HEK293 (cell line): ENCODE results near the gene CDK2AP2.

ENCODE experiments used
- CTCF ChIA-PET: fragments of 350-600 bp; formaldehyde crosslinking; extraction: SDS; loops from one replicate; lab custom pipeline; 2021; ENCODE audit warnings: antibody characterized with exemption; lab: Yijun Ruan, JAX
- POLR2A ChIA-PET: fragments of 300-600 bp; formaldehyde crosslinking; extraction: SDS; loops from one replicate; lab custom pipeline; 2020; ENCODE audit warnings: antibody characterized with exemption, inconsistent platforms; lab: Yijun Ruan, JAX
- H3K27ac ChIP-seq: fragments of 200-500 bp; sonication (Bioruptor generic); 2 replicates; pipeline ENCODE4 v1.5.1; 2014; ENCODE audit warnings: low read depth, low read length, control low read depth, inconsistent platforms; ENCODE audit errors: extremely low read depth
- H3K36me3 ChIP-seq, 2 experiments: fragments of 200-500 bp in 1 of 2; sonication (Bioruptor generic) in 1 of 2; 1 replicate in 1 of 2; 2 replicates in 1 of 2; pipeline ENCODE4 v1.5.1; 2014 to 2017; ENCODE audit warnings: inconsistent platforms in 2 of 2, low read length in 2 of 2; ENCODE audit not compliant: control insufficient read depth in 2 of 2, insufficient read depth in 1 of 2
- H3K4me1 ChIP-seq: fragments of 200-500 bp; sonication (Bioruptor generic); 2 replicates; pipeline ENCODE4 v1.5.1; 2014; ENCODE audit warnings: mild to moderate bottlenecking, low read length, inconsistent platforms; ENCODE audit not compliant: control insufficient read depth, insufficient read depth
- H3K4me3 ChIP-seq: 2 replicates; pipeline ENCODE4 v1.5.1; 2011; ENCODE audit warnings: low read depth, mild to moderate bottlenecking, control low read depth, low read length, moderate library complexity
- H3K9me3 ChIP-seq: fragments of 200-500 bp; sonication (Bioruptor generic); 2 replicates; pipeline ENCODE4 v1.5.1; 2014; ENCODE audit warnings: low read depth, low read length, inconsistent platforms; ENCODE audit not compliant: control insufficient read depth, insufficient read depth
- BCL11A ChIP-seq: fragments of 450-650 bp; formaldehyde crosslinking; IDR thresholded peaks from 2 replicates; pipeline ENCODE4 v1.5.1; 2016; ENCODE audit warnings: low read depth, missing biosample characterization, missing genetic modification characterization
- FEZF1 ChIP-seq: fragments of 450-650 bp; formaldehyde crosslinking; IDR thresholded peaks from 2 replicates; pipeline ENCODE4 v1.5.1; 2016; ENCODE audit warnings: missing biosample characterization, missing genetic modification characterization
- HOXA7 ChIP-seq: sonication (generic); formaldehyde crosslinking; IDR thresholded peaks from 2 replicates; pipeline ENCODE4 v1.8.1; 2022; ENCODE audit warnings: missing genetic modification reagents, borderline replicate concordance
- OSR2 ChIP-seq: fragments of 450-650 bp; formaldehyde crosslinking; IDR thresholded peaks from 2 replicates; pipeline ENCODE4 v1.5.1; 2016; ENCODE audit warnings: missing biosample characterization, missing genetic modification characterization
- PRDM1 ChIP-seq: fragments of 450-650 bp; formaldehyde crosslinking; IDR thresholded peaks from 2 replicates; pipeline ENCODE4; 2016; ENCODE audit warnings: missing biosample characterization, missing genetic modification characterization
- REPIN1 ChIP-seq: fragments of 450-650 bp; formaldehyde crosslinking; IDR thresholded peaks from 2 replicates; pipeline ENCODE4 v1.5.1; 2017; ENCODE audit warnings: missing biosample characterization, missing genetic modification characterization, low read depth
- SETDB1 ChIP-seq: IDR thresholded peaks from one replicate; pipeline ENCODE4 v1.6.1; 2017; ENCODE audit warnings: mild to moderate bottlenecking, low read length, moderate library complexity, mixed read lengths; ENCODE audit not compliant: insufficient read length
- ZBTB20 ChIP-seq: fragments of 450-650 bp; formaldehyde crosslinking; IDR thresholded peaks from 2 replicates; pipeline ENCODE4 v1.5.1; 2016; ENCODE audit warnings: missing biosample characterization, missing genetic modification characterization
- ZFP41 ChIP-seq: fragments of 450-650 bp; formaldehyde crosslinking; IDR thresholded peaks from 2 replicates; pipeline ENCODE4 v1.5.1; 2016; ENCODE audit warnings: missing biosample characterization, missing genetic modification characterization, borderline replicate concordance
- ZNF112 ChIP-seq: fragments of 450-650 bp; formaldehyde crosslinking; IDR thresholded peaks from 2 replicates; pipeline ENCODE4 v1.5.0; 2017; ENCODE audit warnings: missing biosample characterization, missing genetic modification characterization
- ZNF138 ChIP-seq: fragments of 450-650 bp; formaldehyde crosslinking; IDR thresholded peaks from 2 replicates; pipeline ENCODE4 v1.5.1; 2016; ENCODE audit warnings: missing biosample characterization, missing genetic modification characterization, borderline replicate concordance
- ZNF23 ChIP-seq: fragments of 450-650 bp; formaldehyde crosslinking; IDR thresholded peaks from 2 replicates; pipeline ENCODE4 v1.5.1; 2016; ENCODE audit warnings: missing biosample characterization, missing genetic modification characterization, borderline replicate concordance
- ZNF24 ChIP-seq: fragments of 450-650 bp; formaldehyde crosslinking; IDR thresholded peaks from 2 replicates; pipeline ENCODE4 v1.5.1; 2016; ENCODE audit warnings: missing biosample characterization, missing genetic modification characterization
- ZNF274 ChIP-seq, 2 experiments: fragments of 200-500 bp in 1 of 2; fragments of 450-650 bp in 1 of 2; sonication (Bioruptor generic) in 1 of 2; formaldehyde crosslinking in 1 of 2; IDR thresholded peaks; 2 replicates each; pipeline versions ENCODE4 v1.5.1 to v1.6.1; 2014 to 2016; ENCODE audit warnings: borderline replicate concordance in 1 of 2, inconsistent platforms in 1 of 2, low read length in 1 of 2, missing biosample characterization in 1 of 2, missing genetic modification characterization in 1 of 2
- ZNF292 ChIP-seq: fragments of 450-650 bp; formaldehyde crosslinking; IDR thresholded peaks from 2 replicates; pipeline ENCODE4 v1.5.1; 2016; ENCODE audit warnings: low read depth, missing biosample characterization, missing genetic modification characterization, borderline replicate concordance
- ZNF514 ChIP-seq: fragments of 450-650 bp; formaldehyde crosslinking; IDR thresholded peaks from 2 replicates; pipeline ENCODE4 v1.5.1; 2016; ENCODE audit warnings: missing biosample characterization, missing genetic modification characterization
- ZNF555 ChIP-seq: fragments of 450-650 bp; formaldehyde crosslinking; conservative IDR thresholded peaks from 2 replicates; pipeline ENCODE4 v1.5.1; 2017; ENCODE audit warnings: missing biosample characterization, mild to moderate bottlenecking, missing genetic modification characterization, inconsistent platforms
- ZNF596 ChIP-seq: fragments of 450-650 bp; IDR thresholded peaks from 2 replicates; pipeline ENCODE4 v1.5.0; 2018; ENCODE audit warnings: missing biosample characterization, mild to moderate bottlenecking, missing genetic modification characterization, moderate library complexity
- ZNF677 ChIP-seq: fragments of 450-650 bp; IDR thresholded peaks from 2 replicates; pipeline ENCODE4 v1.5.0; 2018; ENCODE audit warnings: missing biosample characterization, mild to moderate bottlenecking, missing genetic modification characterization, moderate library complexity
- ZNF837 ChIP-seq: fragments of 450-650 bp; formaldehyde crosslinking; IDR thresholded peaks from 2 replicates; pipeline ENCODE4 v1.5.1; 2016; ENCODE audit warnings: missing biosample characterization, missing genetic modification characterization
- TF ChIP-seq, protein P1 (sequence below): fragments of 450-650 bp; formaldehyde crosslinking; IDR thresholded peaks from 2 replicates; pipeline ENCODE4 v1.5.1; 2017; ENCODE audit warnings: missing biosample characterization, missing genetic modification characterization
- TF ChIP-seq, protein P2 (sequence below): fragments of 450-650 bp; IDR thresholded peaks from 2 replicates; pipeline ENCODE4 v1.5.1; 2018; ENCODE audit warnings: missing biosample characterization, mild to moderate bottlenecking, missing genetic modification characterization
- TF ChIP-seq, protein P3 (sequence below): fragments of 450-650 bp; formaldehyde crosslinking; IDR thresholded peaks from 2 replicates; pipeline ENCODE4 v1.5.1; 2016; ENCODE audit warnings: missing biosample characterization, missing genetic modification characterization, borderline replicate concordance

Gene CDK2AP2

DNA sequence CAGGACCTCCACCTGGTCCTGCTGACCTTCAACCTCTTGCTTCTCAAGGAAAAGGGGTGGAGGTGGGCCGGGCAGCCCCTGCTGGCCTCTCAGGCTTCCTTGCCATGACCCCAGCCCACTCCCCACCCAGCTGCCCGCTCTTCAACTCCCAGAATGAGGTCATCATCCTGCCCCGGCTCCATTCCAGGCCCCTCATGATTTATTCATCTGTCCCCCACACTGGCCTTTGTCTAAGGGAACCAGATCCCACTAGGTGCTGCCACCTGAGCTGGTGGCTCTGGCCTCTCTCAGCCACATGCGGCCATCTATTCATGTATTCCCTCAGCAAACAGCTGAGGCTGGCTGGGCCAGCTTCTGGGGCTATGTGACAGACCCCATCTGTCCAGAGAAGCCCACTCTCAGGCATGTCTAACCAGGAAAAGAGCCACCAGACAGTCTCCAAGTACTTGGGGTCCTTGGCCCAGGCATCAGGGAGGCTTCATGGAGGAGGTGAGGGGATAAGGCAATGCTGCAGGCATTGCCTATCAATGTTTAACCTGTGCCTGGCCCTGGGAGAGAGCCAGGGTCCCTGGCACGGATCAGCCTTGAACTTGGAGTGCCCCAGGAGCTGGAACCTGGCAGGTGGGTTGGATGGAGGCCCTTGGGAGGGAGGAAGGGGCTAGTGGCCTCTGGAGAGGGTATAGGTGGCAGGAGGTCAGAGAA lies 17.5 kb upstream of the CDK2AP2 start (continued):
- TF ChIP-seq, protein P1, sequence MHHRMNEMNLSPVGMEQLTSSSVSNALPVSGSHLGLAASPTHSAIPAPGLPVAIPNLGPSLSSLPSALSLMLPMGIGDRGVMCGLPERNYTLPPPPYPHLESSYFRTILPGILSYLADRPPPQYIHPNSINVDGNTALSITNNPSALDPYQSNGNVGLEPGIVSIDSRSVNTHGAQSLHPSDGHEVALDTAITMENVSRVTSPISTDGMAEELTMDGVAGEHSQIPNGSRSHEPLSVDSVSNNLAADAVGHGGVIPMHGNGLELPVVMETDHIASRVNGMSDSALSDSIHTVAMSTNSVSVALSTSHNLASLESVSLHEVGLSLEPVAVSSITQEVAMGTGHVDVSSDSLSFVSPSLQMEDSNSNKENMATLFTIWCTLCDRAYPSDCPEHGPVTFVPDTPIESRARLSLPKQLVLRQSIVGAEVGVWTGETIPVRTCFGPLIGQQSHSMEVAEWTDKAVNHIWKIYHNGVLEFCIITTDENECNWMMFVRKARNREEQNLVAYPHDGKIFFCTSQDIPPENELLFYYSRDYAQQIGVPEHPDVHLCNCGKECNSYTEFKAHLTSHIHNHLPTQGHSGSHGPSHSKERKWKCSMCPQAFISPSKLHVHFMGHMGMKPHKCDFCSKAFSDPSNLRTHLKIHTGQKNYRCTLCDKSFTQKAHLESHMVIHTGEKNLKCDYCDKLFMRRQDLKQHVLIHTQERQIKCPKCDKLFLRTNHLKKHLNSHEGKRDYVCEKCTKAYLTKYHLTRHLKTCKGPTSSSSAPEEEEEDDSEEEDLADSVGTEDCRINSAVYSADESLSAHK = no peak
- TF ChIP-seq ZNF596 (tag by site-specific recombination) (no peak), ZBTB20 (tag by site-specific recombination) (no peak), ZNF274 (IDR thresholded peaks at IDR 0.05; ENCODE audit: low read length) (no peak), ZNF274 (tag by site-specific recombination; IDR thresholded peaks at IDR 0.05; ENCODE audit: borderline replicate concordance) (no peak), PRDM1 (tag by site-specific recombination) (no peak), BCL11A (tag by site-specific recombination) (no peak), ZNF292 (no peak), ZNF24 (tag by site-specific recombination) (no peak), SETDB1 (no peak), OSR2 (tag by site-specific recombination) (no peak), ZFP41 (tag by site-specific recombination) (no peak), ZNF138 (tag by site-specific recombination) (no peak)
- TF ChIP-seq, protein P2, sequence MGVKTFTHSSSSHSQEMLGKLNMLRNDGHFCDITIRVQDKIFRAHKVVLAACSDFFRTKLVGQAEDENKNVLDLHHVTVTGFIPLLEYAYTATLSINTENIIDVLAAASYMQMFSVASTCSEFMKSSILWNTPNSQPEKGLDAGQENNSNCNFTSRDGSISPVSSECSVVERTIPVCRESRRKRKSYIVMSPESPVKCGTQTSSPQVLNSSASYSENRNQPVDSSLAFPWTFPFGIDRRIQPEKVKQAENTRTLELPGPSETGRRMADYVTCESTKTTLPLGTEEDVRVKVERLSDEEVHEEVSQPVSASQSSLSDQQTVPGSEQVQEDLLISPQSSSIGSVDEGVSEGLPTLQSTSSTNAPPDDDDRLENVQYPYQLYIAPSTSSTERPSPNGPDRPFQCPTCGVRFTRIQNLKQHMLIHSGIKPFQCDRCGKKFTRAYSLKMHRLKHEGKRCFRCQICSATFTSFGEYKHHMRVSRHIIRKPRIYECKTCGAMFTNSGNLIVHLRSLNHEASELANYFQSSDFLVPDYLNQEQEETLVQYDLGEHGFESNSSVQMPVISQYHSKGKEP (tag by site-specific recombination) = no peak
- TF ChIP-seq, protein P3, sequence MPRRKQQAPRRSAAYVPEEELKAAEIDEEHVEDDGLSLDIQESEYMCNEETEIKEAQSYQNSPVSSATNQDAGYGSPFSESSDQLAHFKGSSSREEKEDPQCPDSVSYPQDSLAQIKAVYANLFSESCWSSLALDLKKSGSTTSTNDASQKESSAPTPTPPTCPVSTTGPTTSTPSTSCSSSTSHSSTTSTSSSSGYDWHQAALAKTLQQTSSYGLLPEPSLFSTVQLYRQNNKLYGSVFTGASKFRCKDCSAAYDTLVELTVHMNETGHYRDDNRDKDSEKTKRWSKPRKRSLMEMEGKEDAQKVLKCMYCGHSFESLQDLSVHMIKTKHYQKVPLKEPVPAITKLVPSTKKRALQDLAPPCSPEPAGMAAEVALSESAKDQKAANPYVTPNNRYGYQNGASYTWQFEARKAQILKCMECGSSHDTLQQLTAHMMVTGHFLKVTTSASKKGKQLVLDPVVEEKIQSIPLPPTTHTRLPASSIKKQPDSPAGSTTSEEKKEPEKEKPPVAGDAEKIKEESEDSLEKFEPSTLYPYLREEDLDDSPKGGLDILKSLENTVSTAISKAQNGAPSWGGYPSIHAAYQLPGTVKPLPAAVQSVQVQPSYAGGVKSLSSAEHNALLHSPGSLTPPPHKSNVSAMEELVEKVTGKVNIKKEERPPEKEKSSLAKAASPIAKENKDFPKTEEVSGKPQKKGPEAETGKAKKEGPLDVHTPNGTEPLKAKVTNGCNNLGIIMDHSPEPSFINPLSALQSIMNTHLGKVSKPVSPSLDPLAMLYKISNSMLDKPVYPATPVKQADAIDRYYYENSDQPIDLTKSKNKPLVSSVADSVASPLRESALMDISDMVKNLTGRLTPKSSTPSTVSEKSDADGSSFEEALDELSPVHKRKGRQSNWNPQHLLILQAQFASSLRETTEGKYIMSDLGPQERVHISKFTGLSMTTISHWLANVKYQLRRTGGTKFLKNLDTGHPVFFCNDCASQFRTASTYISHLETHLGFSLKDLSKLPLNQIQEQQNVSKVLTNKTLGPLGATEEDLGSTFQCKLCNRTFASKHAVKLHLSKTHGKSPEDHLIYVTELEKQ (tag by site-specific recombination) = no peak
- TF ChIP-seq, all 188 proteins: peak for 0

DNA sequence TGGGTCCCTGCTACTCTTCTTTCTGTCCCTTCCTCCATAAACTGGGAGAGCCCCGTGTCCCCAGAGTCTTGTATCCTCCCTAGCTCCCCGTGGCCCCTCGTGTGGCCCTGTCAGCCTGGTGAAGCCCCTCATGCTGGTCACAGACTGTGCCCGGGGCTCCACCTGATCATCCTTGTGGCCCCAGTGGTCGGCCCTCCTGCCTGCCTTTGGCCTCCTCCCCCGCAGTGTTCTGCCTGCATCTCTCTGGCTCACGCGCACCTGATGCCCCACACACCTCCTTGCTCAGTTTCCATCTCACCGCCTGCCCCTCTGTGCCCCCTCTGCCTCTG lies 16.5 kb upstream of the CDK2AP2 start:
- POLR2A ChIA-PET = no interaction called here
- Histone ChIP-seq H3K36me3 (no peaks in the 10 kb centered on the region), H3K9me3 (no peaks in the 10 kb centered on the region), H3K4me3 (no peak overlapping the region)
- TF ChIP-seq ZNF23 (tag by site-specific recombination) (no peak), REPIN1 (no peak), HOXA7 (CRISPR knock-in tag) (no peak), ZNF112 (tag by site-specific recombination) (no peak), ZNF677 (no peak), ZNF514 (tag by site-specific recombination) (no peak), ZNF555 (tag by site-specific recombination) (no peak), FEZF1 (tag by site-specific recombination) (no peak), ZNF837 (tag by site-specific recombination) (no peak)
- TF ChIP-seq, protein P3 (tag by site-specific recombination) = no peak
- TF ChIP-seq, all 188 proteins: peak for 0
- CTCF ChIA-PET = no interaction called here
- no peaks in the 10 kb centered on the region for H3K4me1 ChIP-seq
- no peak overlapping the region for H3K27ac ChIP-seq
